Breast epithelium (tissue), 4 donors: ENCODE data around the gene SYNPO2. TPM values are rescaled to one million over a fixed set of nuclear protein-coding genes. Genes with fewer than 3 reads are reported as not detected.

Source experiments
- DNase-seq, 2 donors: peaks; one replicate each; pipeline ENCODE4 v3.0.0-alpha.2; 2019; ENCODE audit warnings: low spot score in 2 of 2
- H3K27ac ChIP-seq, 2 donors: fragments of 200-600 bp; sonication (generic) in 1 of 2; one replicate each; pipeline ENCODE4 v1.5.1; 2016 to 2019; ENCODE audit warnings: mild to moderate bottlenecking in 1 of 2
- H3K27me3 ChIP-seq, 2 donors: fragments of 200-600 bp; sonication (generic) in 1 of 2; one replicate each; pipeline versions ENCODE4 v1.5.1 to v1.6.0; 2017 to 2019; ENCODE audit warnings: control low read depth in 1 of 2, mild to moderate bottlenecking in 1 of 2
- H3K36me3 ChIP-seq: fragments of 200-600 bp; one replicate; pipeline ENCODE4 v1.5.1; 2019
- H3K4me1 ChIP-seq, 2 donors: fragments of 200-600 bp; sonication (generic); one replicate each; pipeline ENCODE4 v1.5.1; 2016 to 2019; ENCODE audit warnings: control low read depth in 1 of 2
- H3K4me3 ChIP-seq, 3 donors: fragments of 200-600 bp; sonication (generic); 1 replicate in 2 of 3; 2 replicates in 1 of 3; pipeline ENCODE4 v1.5.1; 2016 to 2019; ENCODE audit warnings: mild to moderate bottlenecking in 3 of 3, moderate library complexity in 2 of 3
- H3K9me3 ChIP-seq, 2 donors: fragments of 200-600 bp; sonication (generic) in 1 of 2; one replicate each; pipeline ENCODE4 v1.5.1; 2016 to 2019; ENCODE audit warnings: control low read depth in 1 of 2
- CTCF ChIP-seq, 3 donors: fragments of 450-650 bp; IDR thresholded peaks; one replicate each; pipeline ENCODE4 v1.5.1; 2016 to 2017; ENCODE audit warnings: antibody characterized with exemption in 3 of 3, mild to moderate bottlenecking in 3 of 3, moderate library complexity in 3 of 3
- POLR2A ChIP-seq: fragments of 450-650 bp; IDR thresholded peaks from one replicate; pipeline ENCODE4 v1.6.1; 2016; ENCODE audit warnings: antibody characterized with exemption, mild to moderate bottlenecking, moderate library complexity
- POLR2AphosphoS5 ChIP-seq, 3 donors: sonication (generic); formaldehyde crosslinking; IDR thresholded peaks; one replicate each; pipeline ENCODE4 v1.6.1; 2017; ENCODE audit warnings: antibody characterized with exemption in 3 of 3
- intact Hi-C: fragments of 100-400 bp; cut with DNase I; formaldehyde crosslinking; loops from one replicate; pipeline ENCODE4 v1.15.1; 2023; ENCODE audit warnings: low total_unique reads
- total RNA-seq, 3 donors: library from RNA; depleted of rRNA; stranded (reverse); fragments of >200 nt; gene quantifications; one replicate each; pipeline ENCODE4 v1.1.0, GENCODE V29; 2016

The SYNPO2 gene
- total RNA-seq, 3 donors from 2014 or later, result 30.2 to 90.1 (median 52.7) TPM

- Histone ChIP-seq H3K4me3 (no peak overlapping the region), H3K4me1 (no peaks in the 10 kb centered on the region), H3K27me3 (no peaks in the 10 kb centered on the region), H3K9me3 (no peaks in the 10 kb centered on the region), H3K36me3 (no peaks in the 10 kb centered on the region), H3K27ac (peak overlapping the region; percentile 63 to 79)
- DNase-seq, result no peak
- TF ChIP-seq POLR2A, result no peak
- TF ChIP-seq CTCF (IDR thresholded peaks at IDR 0.05), result no peak
- no peak for TF ChIP-seq POLR2AphosphoS5 (IDR thresholded peaks at IDR 0.05)
- intact Hi-C loops, result no loop called here
These were observed 65.6 kb downstream of the SYNPO2 start for GRCh38 chr4:118954246-118954645.

DNA sequence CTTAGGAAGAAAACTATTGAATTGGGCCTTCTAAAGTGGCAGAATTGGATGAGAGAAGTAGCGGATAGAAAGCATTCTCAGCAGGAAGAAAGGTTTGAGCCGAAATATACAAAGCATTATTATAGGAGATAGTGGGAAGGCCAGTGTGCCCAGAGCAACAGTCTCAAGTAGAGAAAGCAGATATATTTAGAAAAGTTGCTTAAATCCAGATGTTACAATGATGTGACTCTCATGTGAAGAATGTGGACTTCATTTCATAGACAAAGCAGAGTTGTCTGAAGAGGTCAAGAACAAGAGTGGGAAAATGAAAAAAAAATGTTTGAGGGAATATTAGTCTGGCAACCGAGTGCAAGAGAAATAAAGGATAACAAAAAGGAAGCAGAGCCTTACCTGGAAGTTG is 66.9 kb downstream of the SYNPO2 start:
- no peaks in the 10 kb centered on the region for H3K4me1 ChIP-seq
- DNase-seq, result no peak
- TF ChIP-seq CTCF (IDR thresholded peaks at IDR 0.05) (no peak), POLR2AphosphoS5 (IDR thresholded peaks at IDR 0.05) (no peak)
- H3K27me3 ChIP-seq, result no peaks in the 10 kb centered on the region
- peak overlapping the region in 1 of 3 donors; percentile 25 for H3K4me3 ChIP-seq
- H3K27ac ChIP-seq, result peak overlapping the region; percentile 79 to 88
- intact Hi-C loops, result no loop called here
- H3K36me3 ChIP-seq, result no peaks in the 10 kb centered on the region
- no peaks in the 10 kb centered on the region for H3K9me3 ChIP-seq

DNA sequence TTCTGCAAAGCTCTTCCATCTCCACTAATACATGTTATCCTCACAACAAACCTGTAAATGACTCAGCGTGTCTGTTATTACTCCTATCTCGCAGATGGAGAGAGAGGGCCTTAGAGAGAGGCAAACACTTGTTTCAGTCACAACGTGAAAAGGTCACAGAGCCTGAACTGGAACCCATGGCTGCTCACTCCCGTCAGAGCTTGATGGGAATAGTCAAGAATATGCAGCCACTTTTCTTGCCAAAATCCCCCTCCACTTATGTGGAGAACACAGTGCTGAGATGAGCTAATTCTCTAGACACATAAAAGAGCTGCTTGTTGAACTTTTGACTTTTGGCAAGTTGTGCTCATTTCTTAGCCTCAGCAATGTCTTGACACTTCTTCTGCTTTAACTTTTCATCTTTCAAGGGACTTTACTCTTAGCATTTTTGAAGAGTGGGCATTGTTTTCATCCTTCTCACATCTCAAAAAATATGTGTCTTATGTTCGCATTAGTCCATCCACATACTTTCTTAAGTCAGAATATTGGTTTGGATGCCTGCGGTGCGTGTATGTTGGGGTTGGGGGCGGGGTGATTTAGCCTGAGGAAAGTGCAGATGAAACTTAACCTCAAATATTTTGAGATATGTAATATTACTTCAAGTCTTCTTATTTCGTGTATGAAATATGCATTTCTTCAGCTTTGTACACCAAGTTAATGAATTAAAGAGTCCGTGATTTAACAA is 69.2 kb downstream of the SYNPO2 start:
- Histone ChIP-seq H3K4me1 (no peaks in the 10 kb centered on the region), H3K9me3 (no peaks in the 10 kb centered on the region), H3K27ac (peak overlapping the region; percentile 62 to 85), H3K36me3 (no peaks in the 10 kb centered on the region), H3K4me3 (no peak overlapping the region), H3K27me3 (no peaks in the 10 kb centered on the region)
- no peak for DNase-seq
- TF ChIP-seq CTCF (IDR thresholded peaks at IDR 0.05) (no peak), POLR2AphosphoS5 (IDR thresholded peaks at IDR 0.05) (no peak), POLR2A (no peak)
- intact Hi-C loops, result no loop called here

DNA sequence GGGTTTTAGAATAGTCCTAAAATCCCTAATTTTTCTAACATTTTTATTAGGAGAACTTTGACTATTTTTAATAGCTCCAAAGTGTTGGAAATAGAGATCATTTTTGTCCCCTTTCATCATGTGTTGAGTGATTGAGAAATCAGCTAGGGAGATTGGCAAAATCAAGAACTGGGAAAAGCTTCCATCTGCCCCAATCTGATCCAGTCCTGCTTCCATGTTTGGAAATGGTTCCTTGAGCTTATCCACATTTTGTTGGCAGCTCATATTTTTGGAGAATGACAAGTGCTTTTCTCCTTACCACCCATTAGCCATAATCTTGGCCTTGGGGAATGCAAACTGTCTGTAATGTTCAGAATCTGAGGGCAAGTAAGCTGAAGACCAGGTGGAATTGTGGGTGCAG is 73.9 kb downstream of the SYNPO2 start:
- H3K27ac ChIP-seq, result peak overlapping the region in 1 of 2 donors; percentile 2
- DNase-seq, result no peak
- H3K27me3 ChIP-seq, result no peaks in the 10 kb centered on the region
- no peaks in the 10 kb centered on the region for H3K36me3 ChIP-seq
- no peak overlapping the region for H3K4me3 ChIP-seq
- TF ChIP-seq CTCF (IDR thresholded peaks at IDR 0.05) (no peak), POLR2A (no peak), POLR2AphosphoS5 (IDR thresholded peaks at IDR 0.05) (no peak)
- peaks cover 0 to 9% of the 10 kb centered on the region in 2 donors for H3K4me1 ChIP-seq
- H3K9me3 ChIP-seq, result no peaks in the 10 kb centered on the region
- intact Hi-C loops, result no loop called here

- no peaks in the 10 kb centered on the region for H3K27me3 ChIP-seq
- no peaks in the 10 kb centered on the region for H3K9me3 ChIP-seq
- peaks cover 0 to 22% of the 10 kb centered on the region in 2 donors for H3K4me1 ChIP-seq
- no peak for TF ChIP-seq POLR2AphosphoS5 (IDR thresholded peaks at IDR 0.05)
- no peak for TF ChIP-seq POLR2A
- no peak for TF ChIP-seq CTCF (IDR thresholded peaks at IDR 0.05)
- no peak for DNase-seq
- H3K36me3 ChIP-seq, result no peaks in the 10 kb centered on the region
- H3K27ac ChIP-seq, result peak overlapping the region; percentile 73 to 87
- H3K4me3 ChIP-seq, result no peak overlapping the region
- intact Hi-C loops, result no loop called here
These were observed 76.3 kb downstream of the SYNPO2 start for GRCh38 chr4:118964891-118965411.
